H1 (cell line): ENCODE results near the gene DHX32. TPM values are rescaled to one million over a fixed set of nuclear protein-coding genes. Genes with fewer than 3 reads are reported as not detected.

Experiments
- CTCF ChIA-PET: fragments of 300-600 bp; sonication (Branson Sonifier 250); formaldehyde crosslinking; loops from one replicate; lab custom pipeline; 2021; ENCODE audit not compliant: partially characterized antibody; lab: Charles Lee
- POLR2A ChIA-PET: fragments of 300-600 bp; sonication (Branson Sonifier 250); formaldehyde crosslinking; loops from one replicate; lab custom pipeline; 2021; ENCODE audit warnings: inconsistent platforms; ENCODE audit not compliant: partially characterized antibody; lab: Charles Lee
- DNase-seq, 2 experiments: peaks; one replicate each; pipeline versions ENCODE4 v3.0.0 to v3.0.0-alpha.2; 2010 to 2022; ENCODE audit warnings: low spot score in 2 of 2, low read depth in 1 of 2, mixed read lengths in 1 of 2
- FAIRE-seq: peaks from 2 replicates; lab custom pipeline; 2011; peaks lifted over from hg19 to GRCh38; lab: Jason Lieb, UNC
- H2AFZ ChIP-seq: 2 replicates; pipeline ENCODE4 v1.8.1; 2012; ENCODE audit warnings: low read length, inconsistent platforms
- H2AK5ac ChIP-seq: 2 replicates; pipeline ENCODE4 v1.6.1; 2013; ENCODE audit warnings: low read depth, low read length
- H2BK120ac ChIP-seq: replicated peaks from 2 replicates; pipeline ENCODE3; 2013; ENCODE audit warnings: low read depth, low read length, inconsistent platforms
- H2BK12ac ChIP-seq: 2 replicates; pipeline ENCODE4 v1.6.1; 2013; ENCODE audit warnings: low read depth, low read length
- H2BK15ac ChIP-seq: 2 replicates; pipeline ENCODE4 v1.6.1; 2013; ENCODE audit warnings: low read length
- H2BK20ac ChIP-seq: 2 replicates; pipeline ENCODE4 v1.6.1; 2013; ENCODE audit warnings: low read length
- H2BK5ac ChIP-seq: 2 replicates; pipeline ENCODE4 v1.6.1; 2013; ENCODE audit warnings: low read depth, low read length
- H3K14ac ChIP-seq: 2 replicates; pipeline ENCODE4 v1.6.1; 2013; ENCODE audit warnings: inconsistent platforms; ENCODE audit not compliant: insufficient read length
- H3K18ac ChIP-seq: 2 replicates; pipeline ENCODE4 v1.6.1; 2013; ENCODE audit warnings: low read length; ENCODE audit errors: extremely low read depth
- H3K23ac ChIP-seq: 2 replicates; pipeline ENCODE4 v1.6.1; 2013; ENCODE audit warnings: inconsistent platforms; ENCODE audit not compliant: insufficient read length
- H3K23me2 ChIP-seq: 2 replicates; pipeline ENCODE4 v1.6.1; 2013; ENCODE audit warnings: low read depth, low read length
- H3K27ac ChIP-seq: 2 replicates; pipeline ENCODE4 v1.6.1; 2011; ENCODE audit warnings: low read depth, low read length, inconsistent platforms
- H3K27me3 ChIP-seq, 4 experiments: replicated peaks in 1 of 4; 1 replicate in 1 of 4; 2 replicates in 3 of 4; pipeline versions ENCODE4 v1.6.1 to v1.8.1; 2011 to 2013; ENCODE audit warnings: low read length in 3 of 4, mild to moderate bottlenecking in 3 of 4, inconsistent platforms in 2 of 4, mixed read lengths in 2 of 4, moderate library complexity in 1 of 4; ENCODE audit not compliant: control insufficient read depth in 3 of 4, insufficient read depth in 3 of 4; ENCODE audit errors: extremely low read depth in 1 of 4
- H3K36me3 ChIP-seq, 4 experiments: 2 replicates each; pipeline versions ENCODE4 v1.6.1 to v1.8.1; 2011 to 2013; ENCODE audit warnings: mild to moderate bottlenecking in 4 of 4, low read length in 3 of 4, moderate library complexity in 2 of 4, control low read depth in 1 of 4, inconsistent platforms in 1 of 4; ENCODE audit not compliant: insufficient read depth in 4 of 4, control insufficient read depth in 2 of 4
- H3K4ac ChIP-seq: replicated peaks from 2 replicates; pipeline ENCODE3; 2013; ENCODE audit warnings: low read length, low read depth, mixed read lengths, inconsistent platforms; ENCODE audit not compliant: insufficient read length
- H3K4me1 ChIP-seq, 4 experiments: replicated peaks in 1 of 4; 1 replicate in 1 of 4; 2 replicates in 3 of 4; pipeline versions ENCODE4 v1.6.1 to v1.8.1; 2011 to 2013; ENCODE audit warnings: low read length in 3 of 4, inconsistent platforms in 2 of 4, mixed read lengths in 1 of 4; ENCODE audit not compliant: insufficient read depth in 4 of 4, control insufficient read depth in 3 of 4
- H3K4me2 ChIP-seq, 2 experiments: 2 replicates each; pipeline versions ENCODE4 v1.6.1 to v1.8.1; 2011 to 2013; ENCODE audit warnings: low read depth in 2 of 2, low read length in 2 of 2, control low read depth in 1 of 2, inconsistent platforms in 1 of 2, mild to moderate bottlenecking in 1 of 2; ENCODE audit not compliant: insufficient read depth in 1 of 2
- H3K4me3 ChIP-seq, 4 experiments: fragments of 200-600, 300-600 bp in 1 of 4; sonication (generic), shearing (Covaris generic), sonication (Bioruptor Twin) in 1 of 4; 2 replicates each; pipeline versions ENCODE4 v1.5.1 to v1.8.1; 2011 to 2016; ENCODE audit warnings: low read length in 4 of 4, low read depth in 3 of 4, control low read depth in 2 of 4, inconsistent platforms in 2 of 4, mild to moderate bottlenecking in 2 of 4, mixed read lengths in 1 of 4, moderate library complexity in 1 of 4; ENCODE audit not compliant: insufficient read depth in 2 of 4; ENCODE audit errors: extremely low read depth in 1 of 4
- H3K56ac ChIP-seq: replicated peaks from 2 replicates; pipeline ENCODE3; 2013; ENCODE audit warnings: low read depth, mild to moderate bottlenecking, mixed read lengths, low read length, inconsistent platforms; ENCODE audit not compliant: insufficient read length
- H3K79me1 ChIP-seq: 2 replicates; pipeline ENCODE4 v1.6.1; 2013; ENCODE audit warnings: low read depth, low read length, control low read depth
- H3K79me2 ChIP-seq, 2 experiments: 2 replicates each; pipeline versions ENCODE4 v1.6.1 to v1.8.1; 2012 to 2013; ENCODE audit warnings: low read length in 2 of 2, mild to moderate bottlenecking in 2 of 2, inconsistent platforms in 1 of 2; ENCODE audit not compliant: insufficient read depth in 2 of 2, control insufficient read depth in 1 of 2
- H3K9ac ChIP-seq, 4 experiments: replicated peaks in 1 of 4; 1 replicate in 1 of 4; 2 replicates in 3 of 4; pipeline versions ENCODE4 v1.6.1 to v1.8.1; 2011 to 2013; ENCODE audit warnings: low read depth in 3 of 4, low read length in 3 of 4, control low read depth in 2 of 4, mild to moderate bottlenecking in 2 of 4, moderate library complexity in 2 of 4, inconsistent platforms in 1 of 4; ENCODE audit errors: extremely low read depth in 1 of 4
- H3K9me3 ChIP-seq, 2 experiments: 2 replicates each; pipeline versions ENCODE4 v1.6.1 to v1.8.1; 2012 to 2013; ENCODE audit warnings: mild to moderate bottlenecking in 2 of 2, moderate library complexity in 2 of 2, control low read depth in 1 of 2, inconsistent platforms in 1 of 2, low read depth in 1 of 2, low read length in 1 of 2, mixed read lengths in 1 of 2; ENCODE audit not compliant: insufficient read depth in 2 of 2
- H4K20me1 ChIP-seq, 2 experiments: replicated peaks in 1 of 2; 2 replicates each; pipeline versions ENCODE3 to v1.8.1; 2011 to 2013; ENCODE audit warnings: inconsistent platforms in 2 of 2, low read length in 2 of 2, mild to moderate bottlenecking in 1 of 2; ENCODE audit not compliant: insufficient read depth in 2 of 2, control insufficient read depth in 1 of 2
- H4K5ac ChIP-seq: 2 replicates; pipeline ENCODE4 v1.6.1; 2013; ENCODE audit warnings: low read length, low read depth, mixed read lengths, inconsistent platforms; ENCODE audit not compliant: insufficient read length
- H4K8ac ChIP-seq: 2 replicates; pipeline ENCODE4 v1.8.0; 2013; ENCODE audit warnings: mild to moderate bottlenecking, moderate library complexity, low read length, inconsistent platforms; ENCODE audit not compliant: insufficient read depth; ENCODE audit errors: extremely low read depth
- H4K91ac ChIP-seq: replicated peaks from 2 replicates; pipeline ENCODE3; 2013; ENCODE audit warnings: low read length, mixed read lengths, inconsistent platforms; ENCODE audit not compliant: insufficient read length
- BCL11A ChIP-seq, 2 experiments: IDR thresholded peaks; one replicate each; pipeline ENCODE4 v1.6.1; 2011; ENCODE audit warnings: low read depth in 2 of 2, low read length in 2 of 2, mild to moderate bottlenecking in 2 of 2
- USF2 ChIP-seq: IDR thresholded peaks from 2 replicates; pipeline ENCODE4 v1.6.1; 2011; ENCODE audit warnings: low read length, improper control_type of control experiment
- WGBS, 2 experiments: shearing (Covaris generic) in 1 of 2; methylation state at CpG; one replicate each; pipeline versions ENCODE4 v1.1.6 to v1.1.7; 2013 to 2015; ENCODE audit warnings: low lambda C conversion rate in 2 of 2, mixed read lengths in 2 of 2, inconsistent platforms in 1 of 2, low coverage in 1 of 2, missing lambda C conversion rate in 1 of 2; ENCODE audit not compliant: insufficient replicate concordance in 2 of 2, insufficient coverage in 1 of 2, insufficient read length in 1 of 2; ENCODE audit errors: extremely low coverage in 1 of 2, missing lambda C conversion rate in 1 of 2; 5-methylcytosine and 5-hydroxymethylcytosine counted together
- polyA plus RNA-seq, 7 experiments: library from polyadenylated mRNA; depleted of rRNA in 3 of 7; stranded (reverse) in 5 of 7; unstranded in 2 of 7; fragments of >200 nt in 5 of 7; fragments of 200-250 nt in 2 of 7; gene quantifications; 1 replicate in 5 of 7; 2 replicates in 1 of 7; 4 replicates in 1 of 7; pipeline versions ENCODE4 v1.2.1 to v1.2.3, GENCODE V29; 2011 to 2013; ENCODE audit warnings: missing spikeins in 2 of 7, mixed read lengths in 2 of 7
- total RNA-seq: library from RNA; stranded (reverse); fragmentation: NEBNext Ultra II Directional; extraction: Animal tissue kit (Norgen Biotek cat#: 25700); gene quantifications from 2 replicates; pipeline ENCODE4 v1.2.1, GENCODE V29; 2021

The DHX32 gene
- total and polyA plus RNA-seq, 2 of the 8 experiments (the other 6 are each of a cell fraction or from before 2014, with no cell fraction given): 12.4 to 15.8 TPM

GRCh38 chr10:125848857-125849256 is 32.2 kb downstream of the DHX32 start:
- no peaks in the 10 kb centered on the region for H3K9me3 ChIP-seq
- H3K36me3 ChIP-seq: peaks cover 0 to 20% (median 8%) of the 10 kb centered on the region in 4 experiments; a peak in 5 of 8 replicates
- no peak overlapping the region for H3K14ac ChIP-seq
- no peak overlapping the region for H4K91ac ChIP-seq
- no peak overlapping the region for H3K9ac ChIP-seq
- no peak overlapping the region for H4K5ac ChIP-seq
- no peak overlapping the region for H2BK12ac ChIP-seq
- H2BK15ac ChIP-seq: no peak overlapping the region
- H2AFZ ChIP-seq: no peak overlapping the region
- no peak for FAIRE-seq
- H3K4me1 ChIP-seq: no peaks in the 10 kb centered on the region
- H2BK5ac ChIP-seq: no peak overlapping the region
- H3K23me2 ChIP-seq: no peaks in the 10 kb centered on the region
- no peak overlapping the region for H2AK5ac ChIP-seq
- no peaks in the 10 kb centered on the region for H3K27me3 ChIP-seq
- no peak overlapping the region for H3K4me3 ChIP-seq
- POLR2A ChIA-PET: interaction anchor here (1.3 to 1.4 kb wide), 2 partner anchors 10 to 13 kb away, joined by 4 to 5 read pairs; no protein-coding TSS in a partner anchor
- no peak overlapping the region for H3K27ac ChIP-seq
- H3K56ac ChIP-seq: no peak overlapping the region
- H3K79me1 ChIP-seq: no peaks in the 10 kb centered on the region
- no peak overlapping the region for H3K23ac ChIP-seq
- H3K18ac ChIP-seq: no peak overlapping the region
- no peak overlapping the region for H4K8ac ChIP-seq
- H3K4ac ChIP-seq: no peak overlapping the region
- CTCF ChIA-PET: no interaction called here
- no peak overlapping the region for H3K4me2 ChIP-seq
- no peak overlapping the region for H2BK120ac ChIP-seq
- H4K20me1 ChIP-seq: peaks cover 0 to 1% of the 10 kb centered on the region in 2 experiments
- DNase-seq: no peak
- H2BK20ac ChIP-seq: no peak overlapping the region
- 98% methylated on average over 2 of the region's 2 CpGs; no CpG with 5 or more reads in 1 of the 2 experiments for WGBS, 2 experiments
- H3K79me2 ChIP-seq: no peaks in the 10 kb centered on the region
- TF ChIP-seq USF2 (no peak), BCL11A (IDR thresholded peaks at IDR 0.05; ENCODE audit: low read depth in 2 of 2, low read length in 2 of 2) (no peak)
